Activated naive CD8-positive, alpha-beta T cell treated with anti-CD3 and anti-CD28 coated beads, Interleukin-2, amount 50 U/mL, for 24 hours (primary cell): ENCODE measurements around the gene OCA2.

Experiments
- ATAC-seq: fragments of 150-1000 bp; cut with Tn5 transposase; one replicate; pipeline ENCODE4 v1.10.0; 2021
- DNase-seq: peaks from one replicate; pipeline ENCODE4 v3.0.0; 2021
- H3K27ac Mint-ChIP-seq: one replicate; pipeline ENCODE4 v1.8.0; 2021; ENCODE audit warnings: mild to moderate bottlenecking, mixed read lengths
- H3K27me3 Mint-ChIP-seq: one replicate; pipeline ENCODE4 v1.8.0; 2021; ENCODE audit warnings: mixed read lengths
- H3K36me3 Mint-ChIP-seq: one replicate; pipeline ENCODE4 v1.8.0; 2021; ENCODE audit warnings: low read depth, mixed read lengths
- H3K4me1 Mint-ChIP-seq: one replicate; pipeline ENCODE4 v1.8.0; 2021; ENCODE audit warnings: mixed read lengths
- H3K4me3 Mint-ChIP-seq: one replicate; pipeline ENCODE4 v1.8.0; 2021; ENCODE audit warnings: mild to moderate bottlenecking, moderate library complexity, mixed read lengths
- H3K9me3 Mint-ChIP-seq: one replicate; pipeline ENCODE4 v1.8.0; 2021; ENCODE audit warnings: mixed read lengths

Gene OCA2

DNA sequence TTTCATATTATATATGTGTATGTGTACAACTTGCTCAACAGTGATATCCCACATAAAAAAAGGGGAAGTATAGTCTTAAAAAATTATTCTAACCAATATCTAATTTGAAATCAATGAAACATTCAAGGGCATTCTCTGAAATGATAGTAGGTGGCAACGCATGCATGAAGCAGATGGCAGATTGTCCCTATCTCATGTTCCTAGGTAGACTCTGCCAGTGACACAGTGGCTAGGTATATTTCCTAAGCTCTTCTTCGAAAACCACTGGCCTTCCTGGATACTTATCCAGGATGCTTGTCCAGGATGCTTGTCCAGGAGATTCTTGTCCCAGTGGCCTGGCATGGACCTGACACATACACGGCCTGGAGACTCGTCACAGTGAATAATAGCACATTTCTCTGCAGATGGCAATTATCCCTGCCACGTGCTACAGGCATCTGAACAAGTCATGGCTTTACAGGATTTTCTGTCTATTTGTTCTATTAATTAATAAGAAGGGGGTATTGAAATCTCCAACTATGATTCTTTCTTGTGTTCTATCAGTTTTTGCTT, 54.9 kb downstream of the OCA2 start:
- no peaks in the 10 kb centered on the region for H3K36me3 Mint-ChIP-seq
- H3K27me3 Mint-ChIP-seq = peaks cover 8% of the 10 kb centered on the region
- no peak overlapping the region for H3K4me3 Mint-ChIP-seq
- H3K27ac Mint-ChIP-seq = no peak overlapping the region
- DNase-seq = no peak
- ATAC-seq = no peak
- no peaks in the 10 kb centered on the region for H3K4me1 Mint-ChIP-seq
- H3K9me3 Mint-ChIP-seq = no peaks in the 10 kb centered on the region

DNA sequence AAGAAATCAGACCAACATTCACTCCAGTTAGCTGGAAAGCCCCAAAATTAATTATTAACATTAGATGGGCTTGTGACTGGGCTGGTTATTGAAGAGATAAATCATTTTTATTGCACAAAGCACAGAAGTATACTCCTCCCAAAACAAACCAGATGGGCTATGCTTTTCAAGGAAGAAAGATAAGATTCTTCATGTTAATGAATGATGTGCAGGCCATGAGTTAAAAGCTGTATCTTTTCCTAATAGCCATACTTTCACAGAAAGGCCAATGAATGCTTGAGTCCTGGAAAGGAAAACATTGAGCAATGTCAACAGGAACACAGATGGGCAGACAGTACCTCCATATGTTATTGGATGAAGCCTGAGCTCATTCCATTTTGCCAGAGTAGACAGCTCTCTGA, 55.4 kb downstream of the OCA2 start:
- H3K9me3 Mint-ChIP-seq = no peaks in the 10 kb centered on the region
- H3K27ac Mint-ChIP-seq = no peak overlapping the region
- no peaks in the 10 kb centered on the region for H3K4me1 Mint-ChIP-seq
- no peak for DNase-seq
- no peaks in the 10 kb centered on the region for H3K36me3 Mint-ChIP-seq
- ATAC-seq = no peak
- peaks cover 8% of the 10 kb centered on the region for H3K27me3 Mint-ChIP-seq
- H3K4me3 Mint-ChIP-seq = no peak overlapping the region

DNA sequence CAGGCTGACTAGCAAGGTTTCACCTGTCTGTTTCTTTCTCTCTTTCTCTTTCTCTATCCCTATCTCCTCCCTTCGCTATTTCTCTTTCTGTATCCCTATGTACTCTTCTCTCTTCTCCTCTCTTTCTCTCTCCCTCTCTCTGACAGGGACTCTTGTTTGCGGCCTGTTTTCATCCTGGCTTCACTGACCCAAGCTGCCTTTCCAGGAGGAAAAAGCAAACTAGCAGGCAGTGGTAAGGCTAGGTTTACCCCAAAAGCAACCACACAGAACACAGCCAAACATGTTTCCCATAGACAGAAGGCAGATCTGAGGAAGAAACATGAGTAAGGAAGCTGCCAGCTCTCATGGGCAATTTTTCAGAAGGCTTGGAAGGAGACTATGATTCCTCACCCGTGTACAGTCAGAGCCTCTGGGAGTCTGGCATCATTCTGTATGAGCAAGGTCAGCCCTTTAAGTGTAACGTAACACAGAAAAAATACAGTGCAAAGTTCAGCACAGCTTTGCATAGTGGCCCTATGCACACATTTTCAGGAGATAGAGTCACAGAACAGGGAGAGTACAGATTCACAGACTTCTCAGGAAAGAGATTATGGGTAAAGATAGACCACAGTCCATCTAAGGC, 61.0 kb downstream of the OCA2 start:
- Mint-ChIP-seq H3K4me3 (no peak overlapping the region), H3K27ac (no peak overlapping the region), H3K4me1 (no peaks in the 10 kb centered on the region), H3K9me3 (no peaks in the 10 kb centered on the region), H3K27me3 (peaks cover 7% of the 10 kb centered on the region), H3K36me3 (no peaks in the 10 kb centered on the region)
- ATAC-seq (no peak), DNase-seq (no peak)

DNA sequence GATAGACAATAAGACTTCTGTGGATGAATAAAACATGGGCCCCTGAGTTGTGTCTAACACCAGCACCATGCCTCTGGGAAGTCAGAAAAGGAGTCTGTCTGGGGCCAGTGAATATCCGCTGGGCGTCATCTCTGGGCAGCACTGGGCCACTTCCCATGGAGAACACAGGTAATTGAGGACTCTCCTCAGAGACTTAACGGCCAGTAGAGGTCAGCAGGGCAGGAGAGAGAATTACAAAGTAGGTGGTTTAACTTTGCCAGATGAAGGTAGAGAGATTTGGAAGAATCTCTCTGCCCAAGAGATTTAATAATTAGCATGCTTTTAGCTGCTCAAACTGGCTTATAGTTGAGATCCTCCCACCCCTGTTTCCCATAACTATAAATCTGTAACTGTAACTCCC, 65.7 kb downstream of the OCA2 start:
- no peaks in the 10 kb centered on the region for H3K4me1 Mint-ChIP-seq
- no peaks in the 10 kb centered on the region for H3K9me3 Mint-ChIP-seq
- no peak for DNase-seq
- no peaks in the 10 kb centered on the region for H3K36me3 Mint-ChIP-seq
- H3K27ac Mint-ChIP-seq = no peak overlapping the region
- H3K4me3 Mint-ChIP-seq = no peak overlapping the region
- ATAC-seq = no peak
- no peaks in the 10 kb centered on the region for H3K27me3 Mint-ChIP-seq

DNA sequence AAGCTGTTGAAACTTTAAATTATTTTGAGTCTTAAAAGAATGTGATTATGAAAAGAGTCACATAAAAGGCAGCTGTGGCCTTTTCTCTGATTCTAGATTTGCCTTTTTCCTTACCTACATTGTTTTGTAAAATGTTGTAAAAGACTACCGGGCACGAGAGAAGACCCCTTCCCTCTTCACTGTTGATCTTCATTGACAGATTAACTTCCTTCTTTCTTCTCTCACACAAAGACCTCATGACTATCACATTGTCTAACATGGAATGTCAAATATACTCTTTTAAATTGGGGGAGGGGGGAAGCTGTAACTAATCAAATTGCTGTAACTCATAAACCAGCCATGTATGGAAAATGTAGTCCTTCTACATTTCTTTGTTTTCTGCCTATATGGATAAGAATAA, 68.3 kb downstream of the OCA2 start:
- Mint-ChIP-seq H3K4me3 (no peak overlapping the region), H3K27ac (no peak overlapping the region), H3K9me3 (no peaks in the 10 kb centered on the region), H3K36me3 (no peaks in the 10 kb centered on the region), H3K27me3 (no peaks in the 10 kb centered on the region), H3K4me1 (no peaks in the 10 kb centered on the region)
- DNase-seq (no peak), ATAC-seq (no peak)

DNA sequence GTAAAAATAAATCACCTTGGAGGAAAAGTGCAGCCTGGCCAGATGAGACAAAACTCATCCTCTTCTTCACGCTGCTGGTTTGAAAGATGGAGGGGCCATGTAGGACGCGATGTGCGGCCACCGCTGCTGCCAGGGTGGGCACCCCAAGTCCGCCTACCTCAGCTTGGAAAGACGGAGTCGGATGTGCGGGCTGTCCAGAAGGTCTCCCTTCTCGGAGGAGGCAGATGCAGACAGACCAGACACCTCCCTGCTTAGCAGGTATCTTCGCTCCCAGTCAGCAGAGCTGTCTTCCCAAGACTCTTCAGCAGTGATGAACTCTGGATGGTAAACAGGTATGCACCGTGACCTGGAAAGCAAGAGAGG, 71.4 kb downstream of the OCA2 start:
- ATAC-seq (no peak), DNase-seq (no peak)
- Mint-ChIP-seq H3K36me3 (no peaks in the 10 kb centered on the region), H3K4me1 (no peaks in the 10 kb centered on the region), H3K4me3 (no peak overlapping the region), H3K27ac (no peak overlapping the region), H3K27me3 (no peaks in the 10 kb centered on the region), H3K9me3 (no peaks in the 10 kb centered on the region)

DNA sequence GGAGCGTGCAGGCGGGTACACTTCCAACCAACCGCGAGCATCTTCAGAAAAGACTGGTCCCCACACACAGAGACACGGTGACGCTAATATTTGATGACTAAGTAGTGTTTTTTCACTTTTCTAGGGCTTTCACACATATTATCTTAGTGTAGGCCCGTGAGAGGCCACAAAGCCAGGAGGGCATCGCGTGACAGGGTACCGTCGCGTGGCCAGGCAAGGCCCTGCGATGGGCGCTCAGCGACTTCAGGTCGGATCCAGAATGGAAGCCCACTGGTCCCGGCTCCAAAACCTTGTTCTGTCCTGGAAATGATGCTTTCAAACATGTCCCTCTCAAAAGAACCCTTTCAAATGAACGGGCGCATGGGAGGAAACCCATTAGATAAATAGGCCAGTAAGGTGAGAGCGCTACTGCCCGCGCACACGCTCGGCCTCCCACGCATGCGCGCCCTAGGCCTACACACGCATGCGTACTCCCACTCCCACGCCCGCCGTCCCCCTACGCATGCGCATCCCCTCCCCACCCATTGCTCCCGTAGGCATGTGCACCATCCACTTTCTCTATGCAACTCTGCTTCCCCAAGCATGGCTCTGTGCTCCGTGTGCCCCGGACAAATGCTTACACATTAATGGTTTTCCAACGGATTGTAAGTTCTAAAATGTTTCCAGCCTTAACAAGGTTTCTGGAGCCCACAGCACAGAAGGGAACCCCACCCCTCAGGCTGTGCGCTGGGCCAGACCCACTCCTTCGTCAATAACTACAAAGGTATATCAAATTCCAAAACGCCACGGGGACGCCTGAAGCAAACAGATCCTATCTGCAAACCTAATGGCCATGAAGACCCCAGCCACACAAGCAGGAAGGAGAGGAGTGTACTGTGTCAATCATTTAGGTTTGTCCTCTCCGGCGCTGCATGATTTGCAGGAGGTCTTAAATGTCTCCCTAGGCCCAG, 72.1 kb downstream of the OCA2 start:
- DNase-seq = no peak
- Mint-ChIP-seq H3K27ac (no peak overlapping the region), H3K4me3 (no peak overlapping the region), H3K9me3 (no peaks in the 10 kb centered on the region), H3K27me3 (no peaks in the 10 kb centered on the region), H3K4me1 (no peaks in the 10 kb centered on the region), H3K36me3 (no peaks in the 10 kb centered on the region)
- ATAC-seq = no peak

DNA sequence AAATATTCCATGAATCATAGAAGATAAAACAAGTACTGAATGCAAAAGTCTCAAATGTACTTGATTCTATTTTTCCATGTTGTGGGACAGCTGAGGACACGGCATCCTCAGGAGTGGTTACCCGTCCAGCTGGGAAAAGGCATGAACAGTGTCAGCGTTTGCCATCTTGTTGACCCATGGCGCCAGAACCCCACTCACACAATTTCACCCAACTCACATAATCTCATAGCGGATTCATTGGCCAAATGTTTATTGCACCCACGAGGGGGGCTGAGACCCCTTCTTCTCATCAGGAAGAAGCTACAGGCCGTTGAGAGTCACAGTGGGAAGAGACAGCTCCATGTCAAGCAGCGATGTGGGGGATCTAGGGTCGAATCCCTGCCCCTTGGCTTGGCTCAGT, 72.9 kb downstream of the OCA2 start:
- no peaks in the 10 kb centered on the region for H3K4me1 Mint-ChIP-seq
- no peaks in the 10 kb centered on the region for H3K27me3 Mint-ChIP-seq
- no peaks in the 10 kb centered on the region for H3K36me3 Mint-ChIP-seq

DNA sequence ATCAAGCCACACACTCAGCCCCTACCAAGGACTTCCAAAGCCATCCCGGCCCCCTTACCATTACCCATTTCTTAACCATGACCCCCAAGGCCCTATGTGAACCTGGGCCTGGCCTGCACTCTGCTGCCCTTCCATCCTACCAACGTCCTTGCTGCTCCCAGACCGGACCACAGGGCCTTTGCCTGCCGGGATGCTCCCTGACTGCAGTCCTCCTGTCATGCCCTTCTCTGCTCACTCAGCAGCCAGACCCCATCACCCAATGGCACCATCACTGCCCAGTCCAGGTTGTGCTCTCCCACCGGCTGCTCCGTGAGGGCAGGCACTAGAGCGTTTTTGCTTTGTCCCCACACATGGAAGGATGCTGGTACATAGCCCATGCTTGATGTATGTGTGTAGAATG, 73.7 kb downstream of the OCA2 start:
- no peaks in the 10 kb centered on the region for H3K27me3 Mint-ChIP-seq
- ATAC-seq (no peak), DNase-seq (no peak)
- no peak overlapping the region for H3K4me3 Mint-ChIP-seq
- no peaks in the 10 kb centered on the region for H3K4me1 Mint-ChIP-seq
- H3K27ac Mint-ChIP-seq = no peak overlapping the region
- no peaks in the 10 kb centered on the region for H3K36me3 Mint-ChIP-seq
- no peaks in the 10 kb centered on the region for H3K9me3 Mint-ChIP-seq

More for the DNA sequence above, 72.9 kb downstream of the OCA2 start:
- Mint-ChIP-seq H3K27ac (no peak overlapping the region), H3K9me3 (no peaks in the 10 kb centered on the region), H3K4me3 (no peak overlapping the region)
- no peak for DNase-seq
- no peak for ATAC-seq

DNA sequence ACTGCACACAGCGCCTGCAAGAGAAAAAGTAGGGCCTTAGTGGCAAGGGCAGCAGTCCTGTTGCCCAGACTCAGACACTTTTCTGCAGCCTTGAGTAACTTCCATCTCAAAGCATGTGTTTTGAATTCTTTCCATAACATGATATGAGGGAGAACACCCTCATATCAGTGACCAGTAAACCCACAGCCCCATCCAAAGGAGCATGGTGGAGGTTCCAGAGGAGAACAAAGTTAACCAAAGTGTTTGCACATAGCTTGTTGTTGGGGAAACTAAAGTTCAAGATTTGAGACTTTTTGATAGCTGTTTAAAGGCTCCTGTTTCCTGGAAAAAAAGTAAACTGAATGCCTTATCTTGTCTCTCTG, 74.2 kb downstream of the OCA2 start:
- H3K36me3 Mint-ChIP-seq = no peaks in the 10 kb centered on the region
- H3K4me3 Mint-ChIP-seq = no peak overlapping the region
- ATAC-seq (no peak), DNase-seq (no peak)
- H3K4me1 Mint-ChIP-seq = no peaks in the 10 kb centered on the region
- no peak overlapping the region for H3K27ac Mint-ChIP-seq
- H3K9me3 Mint-ChIP-seq = no peaks in the 10 kb centered on the region
- no peaks in the 10 kb centered on the region for H3K27me3 Mint-ChIP-seq

DNA sequence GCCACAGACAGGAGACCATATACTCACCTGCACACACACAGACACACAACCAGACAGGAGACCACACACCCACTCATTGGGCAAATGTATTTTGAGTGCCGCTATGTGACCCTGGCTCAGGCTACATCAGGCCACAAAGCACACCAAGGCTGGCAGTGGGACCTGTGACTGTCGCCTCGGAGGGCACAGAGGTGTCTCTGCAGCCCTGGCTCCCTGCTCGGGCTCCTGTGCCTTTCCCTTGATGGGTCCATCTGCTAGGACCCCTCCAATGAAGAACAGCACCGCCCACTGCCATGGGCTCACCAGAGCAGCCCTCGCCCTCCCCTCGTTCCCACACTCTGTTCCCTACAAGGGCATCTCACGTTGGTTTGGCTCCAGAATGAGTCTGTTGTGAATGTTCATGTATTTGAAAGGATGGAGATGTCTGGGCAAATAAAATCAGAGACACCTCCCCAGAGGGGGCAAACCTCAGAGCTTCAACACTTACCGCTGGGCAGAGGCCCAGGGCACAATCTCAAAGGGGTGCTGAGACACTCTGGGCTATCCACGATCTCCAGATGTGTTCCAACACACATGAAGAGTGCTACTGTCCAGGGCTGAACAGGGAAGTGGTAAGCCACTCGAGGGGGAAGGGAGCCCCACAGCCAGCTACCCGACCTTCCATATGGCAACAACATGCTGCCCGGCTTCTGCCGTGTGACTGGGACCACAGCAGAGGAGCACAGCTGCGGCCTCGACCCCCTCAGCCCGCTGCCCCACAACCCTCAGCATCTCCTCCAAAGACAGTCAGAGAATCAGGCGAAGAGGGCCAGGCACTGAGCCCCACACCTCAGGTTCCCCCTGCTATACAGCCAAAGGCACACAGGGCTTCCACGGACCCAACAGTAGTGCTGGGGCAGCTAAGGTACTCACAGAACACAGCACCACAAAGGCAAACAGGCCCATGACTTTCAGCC, 74.9 kb downstream of the OCA2 start:
- Mint-ChIP-seq H3K36me3 (no peaks in the 10 kb centered on the region), H3K4me1 (no peaks in the 10 kb centered on the region), H3K27ac (no peak overlapping the region), H3K4me3 (no peak overlapping the region), H3K27me3 (no peaks in the 10 kb centered on the region), H3K9me3 (no peaks in the 10 kb centered on the region)
- peak; percentile 18 for ATAC-seq
- no peak for DNase-seq

DNA sequence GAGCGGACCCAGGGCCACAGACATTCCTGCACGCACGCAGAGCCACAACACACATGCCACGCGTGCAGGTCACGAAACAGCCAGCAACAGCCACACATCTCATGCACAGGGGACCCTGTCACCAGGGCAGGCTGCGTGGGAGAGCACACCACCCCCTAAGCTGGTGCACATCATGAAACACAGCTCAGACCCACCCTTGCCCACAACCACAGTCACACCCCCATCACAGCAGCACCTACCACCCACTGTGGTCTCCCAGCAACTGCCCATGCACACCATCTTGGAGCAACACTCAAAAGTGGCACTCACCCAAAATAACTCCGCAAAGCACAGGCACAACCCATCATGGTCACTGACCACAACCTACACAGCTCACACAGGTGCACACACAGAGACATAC, 75.7 kb downstream of the OCA2 start:
- no peaks in the 10 kb centered on the region for H3K27me3 Mint-ChIP-seq
- no peak overlapping the region for H3K4me3 Mint-ChIP-seq
- ATAC-seq = no peak
- no peaks in the 10 kb centered on the region for H3K4me1 Mint-ChIP-seq
- no peaks in the 10 kb centered on the region for H3K9me3 Mint-ChIP-seq
- no peak overlapping the region for H3K27ac Mint-ChIP-seq
- H3K36me3 Mint-ChIP-seq = no peaks in the 10 kb centered on the region
- no peak for DNase-seq

DNA sequence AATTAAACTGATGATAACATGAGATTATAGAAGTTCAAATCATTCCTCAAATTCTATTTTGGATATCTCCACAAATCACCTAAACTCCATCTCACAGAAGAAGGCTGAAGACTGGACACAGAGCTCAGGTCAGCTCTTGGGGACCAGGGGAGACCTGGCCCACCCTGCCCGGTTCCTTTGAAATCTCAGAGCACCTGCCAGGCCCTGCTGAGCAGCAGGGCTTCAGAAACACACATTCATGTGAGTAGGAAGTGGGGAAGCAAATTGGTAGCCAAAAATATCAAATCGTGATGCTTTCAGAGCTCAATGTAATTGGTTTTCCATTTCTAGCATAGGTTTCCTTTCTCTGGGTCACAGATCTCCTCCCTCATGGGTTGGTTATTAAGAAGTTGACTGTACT, 76.2 kb downstream of the OCA2 start:
- H3K27me3 Mint-ChIP-seq = no peaks in the 10 kb centered on the region
- H3K4me1 Mint-ChIP-seq = no peaks in the 10 kb centered on the region
- H3K9me3 Mint-ChIP-seq = no peaks in the 10 kb centered on the region
- ATAC-seq (no peak), DNase-seq (no peak)
- H3K4me3 Mint-ChIP-seq = no peak overlapping the region
- H3K36me3 Mint-ChIP-seq = no peaks in the 10 kb centered on the region
- no peak overlapping the region for H3K27ac Mint-ChIP-seq

DNA sequence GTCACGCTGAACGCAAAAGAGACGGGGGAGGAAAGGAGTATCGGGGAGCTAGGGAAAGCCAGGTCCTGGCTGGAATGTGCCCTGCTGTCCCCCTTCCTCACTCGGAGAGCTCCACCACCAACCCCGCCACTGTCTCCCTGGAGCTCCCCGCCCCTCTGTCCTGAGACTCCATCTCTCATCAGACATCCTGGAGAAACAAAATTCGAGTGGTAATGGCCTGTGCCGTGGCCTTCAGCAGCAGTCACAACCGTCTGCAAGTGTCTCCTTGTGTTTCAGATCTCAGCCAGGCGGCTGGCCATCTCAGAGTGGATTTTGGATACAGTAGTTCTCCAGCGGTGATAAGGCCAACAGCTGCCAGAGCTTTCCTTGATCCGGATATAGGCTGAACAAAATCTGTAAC, 76.9 kb downstream of the OCA2 start:
- H3K4me3 Mint-ChIP-seq = no peak overlapping the region
- no peaks in the 10 kb centered on the region for H3K27me3 Mint-ChIP-seq
- H3K4me1 Mint-ChIP-seq = no peaks in the 10 kb centered on the region
- H3K36me3 Mint-ChIP-seq = no peaks in the 10 kb centered on the region
- DNase-seq = no peak
- no peaks in the 10 kb centered on the region for H3K9me3 Mint-ChIP-seq
- H3K27ac Mint-ChIP-seq = no peak overlapping the region
- no peak for ATAC-seq
